GM21381 (cell line): ENCODE measurements around the gene PIGO.

ENCODE experiments used
- ATAC-seq: cut with Tn5 transposase; IDR thresholded peaks from one replicate; pipeline ENCODE4 v1.9.1; 2021; ENCODE audit warnings: mild to moderate bottlenecking, moderate library complexity; ENCODE audit not compliant: unreplicated experiment

PIGO gene

DNA sequence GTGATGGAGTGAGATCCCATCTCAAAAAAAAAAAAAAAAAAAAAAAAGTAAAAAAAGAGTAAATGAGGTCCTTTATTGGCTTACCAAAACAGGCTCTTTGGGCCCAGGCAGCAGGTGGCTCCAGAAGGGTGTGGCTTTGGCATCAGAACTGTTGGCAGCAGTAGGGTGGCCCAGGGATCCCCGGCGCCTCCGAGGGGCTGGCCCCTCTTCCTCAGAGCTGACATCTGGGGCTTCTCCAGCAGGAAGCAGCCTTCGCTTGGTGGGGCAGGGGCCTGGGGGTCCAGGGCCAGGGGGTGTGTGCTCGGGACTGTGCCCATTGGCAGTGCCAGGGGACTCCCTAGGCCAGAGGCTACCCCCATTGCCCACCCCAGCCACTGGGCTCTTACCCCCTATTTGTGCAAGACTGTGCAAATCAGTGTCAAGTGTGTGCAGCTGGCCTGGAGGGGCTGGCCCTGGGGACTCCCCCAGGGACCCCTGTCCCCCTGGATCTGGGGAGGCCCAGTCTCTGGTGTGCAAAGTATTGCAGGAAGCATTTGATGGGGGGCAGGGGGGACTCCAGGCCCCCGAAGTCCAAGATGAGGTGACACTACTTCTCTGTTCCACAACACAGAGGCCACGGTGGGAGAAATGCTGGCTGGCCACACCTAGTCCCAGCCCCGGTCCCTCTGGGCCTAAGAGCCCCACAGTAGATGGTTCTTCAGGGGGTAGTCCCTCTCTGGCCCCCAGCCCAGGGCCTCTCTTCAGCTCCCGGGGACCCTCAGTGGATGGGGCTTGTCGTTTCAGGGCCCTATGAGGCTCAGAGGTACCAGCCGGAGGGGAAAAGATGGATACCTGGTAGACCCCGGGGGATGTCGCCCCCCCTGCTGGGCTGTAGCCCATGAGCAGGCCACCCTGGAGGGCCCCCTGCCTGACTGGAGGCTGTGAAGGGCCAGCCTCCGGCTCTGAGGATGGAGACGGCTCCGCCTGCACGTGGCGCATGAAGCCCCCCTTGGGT, 11.2 kb upstream of the PIGO start:
- ATAC-seq, result no peak

DNA sequence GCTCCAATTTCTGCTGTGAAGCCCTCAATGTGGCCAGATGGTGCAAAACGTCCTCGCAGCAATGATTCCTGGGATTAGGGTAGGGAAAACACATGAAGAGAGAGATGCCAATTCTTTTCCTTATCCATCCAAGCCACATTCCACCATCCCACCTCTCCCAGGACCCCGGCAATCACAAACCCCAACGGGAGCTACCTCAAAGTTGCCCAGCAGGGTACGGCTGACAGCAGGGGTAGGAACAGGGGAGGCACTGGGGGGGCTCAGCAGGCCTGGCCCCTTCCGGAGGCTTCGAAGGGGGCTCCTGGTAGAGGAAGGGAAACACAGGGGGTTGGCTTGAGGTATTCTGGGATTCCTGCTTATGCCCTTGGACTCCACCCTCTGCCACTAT, 9.9 kb upstream of the PIGO start:
- ATAC-seq, result no peak

DNA sequence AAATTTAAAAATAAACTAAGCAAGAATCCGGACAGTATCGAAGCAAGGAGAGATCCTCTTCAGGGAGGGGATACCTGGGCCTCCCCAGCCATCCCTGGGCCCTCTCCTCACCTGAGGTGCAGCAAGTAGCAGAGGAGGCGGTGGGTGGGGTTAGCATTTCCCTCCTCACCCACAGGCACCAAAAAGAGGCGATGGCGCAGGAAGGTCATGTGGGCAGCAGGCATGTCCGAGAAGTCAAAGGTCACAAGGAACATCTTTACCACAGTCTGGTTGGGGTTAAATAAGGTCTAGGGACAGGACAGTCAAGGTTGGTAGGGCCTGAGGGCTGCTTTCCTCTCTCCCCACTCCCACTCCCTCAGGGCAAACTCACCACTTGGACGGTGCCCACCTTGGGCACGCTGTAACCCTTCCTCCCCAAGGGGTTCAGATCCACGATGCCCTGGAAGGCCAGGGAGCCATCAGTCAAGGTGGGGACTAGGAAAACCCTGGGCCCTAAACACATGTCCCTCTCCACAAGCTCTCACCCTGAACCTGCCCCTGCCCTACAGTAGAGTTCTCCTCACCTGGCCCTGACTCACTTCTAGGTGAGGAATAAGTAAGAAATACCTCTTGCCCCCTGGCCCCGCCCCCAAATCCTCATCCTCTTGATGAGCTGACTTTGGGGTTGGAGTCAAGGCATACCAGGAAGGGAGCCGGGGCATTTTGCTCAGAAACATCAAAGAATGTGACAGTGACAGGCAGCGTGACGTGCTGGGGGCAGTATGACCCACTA, 9.4 kb upstream of the PIGO start:
- no peak for ATAC-seq

DNA sequence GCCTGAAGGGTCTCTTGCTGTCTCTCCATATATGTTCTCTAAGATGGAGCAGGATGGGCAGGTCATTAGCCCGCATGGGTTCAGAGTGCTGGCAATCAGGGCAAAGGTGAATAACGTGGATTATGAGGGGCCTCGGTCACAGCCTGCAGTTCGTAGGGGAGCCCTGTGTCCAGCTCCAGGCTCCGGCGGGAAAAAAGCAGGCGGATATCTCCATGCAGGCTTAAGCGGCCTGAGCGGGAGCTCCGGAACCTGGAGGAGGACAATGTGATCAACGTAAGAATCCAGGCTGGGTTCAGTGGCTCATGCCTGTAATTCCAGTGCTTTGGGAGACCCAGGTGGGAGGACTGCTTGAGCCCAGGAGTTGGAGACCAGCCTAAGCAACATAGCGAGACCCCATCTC, 8.7 kb upstream of the PIGO start:
- ATAC-seq, result no peak

DNA sequence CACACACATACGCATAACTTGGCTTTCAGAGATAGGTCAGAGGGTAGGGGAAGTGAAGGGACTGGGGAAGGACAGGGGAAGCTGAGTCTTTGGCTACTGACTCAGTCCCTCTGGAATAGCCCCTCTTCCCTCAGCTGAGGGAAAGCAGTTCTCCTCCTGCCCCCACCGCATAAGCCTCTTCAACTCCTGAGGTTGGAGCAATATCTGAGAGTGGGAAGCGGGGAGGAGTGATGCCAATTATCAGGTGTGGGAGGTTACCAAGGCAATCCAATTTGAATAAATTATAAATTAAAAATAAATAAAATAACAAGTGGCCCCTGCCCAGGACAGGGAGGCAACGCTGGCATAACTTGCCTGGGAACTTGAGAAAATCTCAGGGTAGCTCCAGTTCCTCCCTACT, 8.2 kb upstream of the PIGO start:
- ATAC-seq, result no peak

DNA sequence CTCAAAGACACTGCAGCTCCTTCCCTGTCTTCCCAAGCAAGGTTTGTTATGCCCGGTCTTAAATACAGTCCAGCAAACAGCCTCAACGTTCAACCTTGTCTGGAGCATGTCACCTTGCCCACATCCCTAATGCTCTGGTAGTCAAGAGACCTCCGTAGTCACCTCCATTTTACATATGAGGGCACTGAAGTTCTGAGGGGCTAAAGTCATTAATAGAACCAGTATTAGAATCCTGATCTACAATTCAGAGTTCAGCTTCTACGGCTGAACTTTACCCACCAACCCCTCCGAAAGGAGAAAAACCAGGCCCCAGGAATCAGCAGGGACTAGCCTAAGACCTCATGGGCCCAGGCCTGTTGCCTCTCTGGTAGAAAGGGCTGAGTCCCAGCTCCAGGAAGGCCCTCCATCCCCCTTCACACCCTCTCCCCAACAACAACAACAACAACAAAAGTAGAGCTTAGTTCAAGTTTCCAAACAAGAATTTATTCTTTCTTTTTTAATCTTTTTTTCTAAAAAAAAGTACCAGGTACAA, 7.3 kb upstream of the PIGO start:
- no peak for ATAC-seq

DNA sequence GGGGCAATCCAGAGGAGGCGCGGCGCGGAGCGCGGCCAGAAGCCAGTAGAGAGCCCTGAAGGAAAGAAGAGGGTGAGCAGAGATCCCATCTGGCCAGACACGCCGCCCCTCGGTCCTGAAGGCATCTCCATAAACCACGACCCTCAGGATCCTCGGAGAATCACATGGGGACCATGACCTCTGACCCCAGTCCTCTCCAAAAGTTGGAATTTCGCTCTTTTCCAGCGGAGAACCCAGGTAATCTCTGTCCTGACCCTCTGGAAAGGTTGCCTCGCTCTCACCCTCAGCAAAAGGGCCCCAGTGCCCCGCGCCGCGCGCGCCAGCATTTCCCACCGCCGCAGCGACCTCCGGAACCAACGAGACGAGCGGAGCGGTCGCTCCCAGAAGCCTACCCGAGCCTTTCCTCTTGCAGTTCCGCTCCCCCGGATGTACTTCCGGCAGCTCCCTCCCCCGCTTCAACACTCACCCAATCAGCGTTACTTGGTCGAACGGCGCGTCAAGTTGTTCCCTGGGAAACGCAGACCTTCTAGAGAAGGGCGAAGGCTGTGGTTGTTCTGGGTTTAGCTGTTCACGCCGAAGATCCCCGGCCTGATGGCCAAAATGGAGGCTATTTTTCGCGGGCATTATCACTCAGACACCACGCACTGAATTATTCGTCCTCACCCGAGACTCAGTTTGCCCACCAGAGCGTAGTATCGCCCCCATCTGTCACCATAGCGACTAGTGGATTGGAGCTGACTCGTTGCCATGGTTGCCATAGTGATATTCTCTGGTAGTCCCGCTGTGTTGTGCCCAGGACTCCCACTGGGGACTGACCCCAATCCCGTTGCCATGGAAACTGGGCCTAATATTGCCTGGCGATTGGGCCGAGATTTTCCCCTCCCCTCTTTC, 6.6 kb upstream of the PIGO start, which contains the start of gene STOML2:
TSS of gene STOML2 (minus strand) at position 363 of the 891 bp plus-strand sequence. CDS start at position 326, 37 bp downstream.
- peak; percentile 94 for ATAC-seq

DNA sequence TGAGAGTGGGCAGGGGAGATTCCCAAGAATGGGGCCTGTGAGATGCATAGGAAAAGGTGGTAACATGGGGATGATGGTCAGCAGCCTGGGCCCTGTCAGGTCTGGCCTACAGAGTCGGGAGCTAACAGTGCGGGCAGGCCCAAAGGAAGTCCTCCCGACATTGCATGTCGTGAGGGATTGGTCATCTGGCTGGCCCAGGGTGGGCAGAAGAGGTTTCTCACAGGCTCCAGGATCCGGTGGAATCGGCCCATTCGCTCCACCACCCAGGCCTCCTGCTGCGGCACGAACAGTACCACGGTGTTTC, 6.0 kb upstream of the PIGO start:
- ATAC-seq, result peak; percentile 17

DNA sequence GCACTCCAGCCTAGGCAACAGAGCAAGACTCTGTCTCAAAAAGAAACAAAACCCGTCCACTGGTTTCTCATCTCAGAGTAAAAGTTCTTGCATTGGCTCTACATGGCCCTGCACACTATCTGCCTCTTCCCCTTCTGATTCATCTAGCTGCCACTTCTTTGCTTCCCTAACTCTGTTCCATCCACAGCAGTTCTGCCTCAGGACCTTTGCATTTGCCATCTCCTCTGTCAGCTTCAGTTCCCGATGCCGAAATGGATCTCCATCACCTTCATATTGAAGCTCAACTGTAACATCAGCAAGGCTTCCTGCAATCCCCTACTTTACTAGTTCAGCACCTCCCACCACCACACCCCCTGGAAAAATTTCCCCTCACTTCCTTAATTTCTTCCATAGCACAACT, 1.2 kb upstream of the PIGO start:
- ATAC-seq, result no peak

DNA sequence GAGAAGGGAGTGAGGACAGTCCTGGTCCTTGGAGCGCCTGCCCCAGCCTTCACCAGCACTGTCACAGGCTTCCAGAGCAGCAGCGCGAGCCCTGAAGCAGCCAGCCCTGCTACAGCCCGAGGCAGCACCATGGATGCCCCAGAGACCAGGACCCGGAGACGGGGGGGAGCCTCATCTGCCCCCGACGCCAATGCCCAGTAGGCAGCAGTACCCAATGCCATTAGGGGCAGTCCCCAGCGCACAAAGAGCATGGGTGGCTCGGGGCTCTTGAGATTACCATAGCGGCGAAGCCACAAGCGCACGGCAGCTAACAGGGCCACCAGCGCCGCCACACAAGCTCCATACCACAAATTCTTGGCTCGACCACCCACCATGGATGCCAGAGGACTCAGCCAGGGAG, 4.9 kb downstream of the PIGO start:
- no peak for ATAC-seq

DNA sequence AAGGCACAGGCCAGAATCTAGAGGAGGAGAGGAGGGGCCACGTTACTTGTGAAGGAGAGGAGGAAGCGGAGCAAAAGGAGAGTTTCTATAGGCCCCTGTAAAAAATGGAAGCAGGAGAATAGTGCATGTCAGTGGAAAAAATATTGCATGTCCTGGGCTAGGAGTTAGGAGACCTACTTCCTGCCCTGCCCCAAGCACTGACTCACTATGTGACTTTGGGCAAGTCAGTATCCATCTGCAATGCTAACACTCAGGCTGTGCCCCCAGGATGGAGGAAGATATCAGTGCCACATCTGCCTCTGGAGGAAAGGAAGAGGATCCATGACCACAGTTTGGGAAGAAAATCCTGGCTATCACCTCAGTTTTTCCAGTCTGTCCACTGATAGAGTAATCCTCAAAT, 7.0 kb downstream of the PIGO start:
- ATAC-seq, result no peak

DNA sequence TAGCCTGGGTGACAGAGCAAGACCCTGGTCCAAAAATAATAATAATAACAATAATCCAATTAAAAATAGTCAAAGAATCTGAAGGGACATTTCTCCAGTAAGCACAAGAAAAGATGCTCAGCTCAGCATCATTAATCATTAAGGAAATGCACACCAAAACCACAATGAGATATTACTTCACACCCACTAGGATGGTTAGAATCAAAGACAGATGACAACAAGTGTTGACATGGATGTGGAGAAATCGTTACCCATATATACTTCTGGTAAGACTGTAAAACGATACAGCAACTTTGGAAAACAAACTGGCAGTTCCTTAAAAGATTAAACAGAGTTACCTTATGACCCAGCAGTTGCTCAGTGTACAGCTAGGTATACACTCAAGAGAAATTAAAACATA, 11.3 kb downstream of the PIGO start:
- ATAC-seq, result no peak

DNA sequence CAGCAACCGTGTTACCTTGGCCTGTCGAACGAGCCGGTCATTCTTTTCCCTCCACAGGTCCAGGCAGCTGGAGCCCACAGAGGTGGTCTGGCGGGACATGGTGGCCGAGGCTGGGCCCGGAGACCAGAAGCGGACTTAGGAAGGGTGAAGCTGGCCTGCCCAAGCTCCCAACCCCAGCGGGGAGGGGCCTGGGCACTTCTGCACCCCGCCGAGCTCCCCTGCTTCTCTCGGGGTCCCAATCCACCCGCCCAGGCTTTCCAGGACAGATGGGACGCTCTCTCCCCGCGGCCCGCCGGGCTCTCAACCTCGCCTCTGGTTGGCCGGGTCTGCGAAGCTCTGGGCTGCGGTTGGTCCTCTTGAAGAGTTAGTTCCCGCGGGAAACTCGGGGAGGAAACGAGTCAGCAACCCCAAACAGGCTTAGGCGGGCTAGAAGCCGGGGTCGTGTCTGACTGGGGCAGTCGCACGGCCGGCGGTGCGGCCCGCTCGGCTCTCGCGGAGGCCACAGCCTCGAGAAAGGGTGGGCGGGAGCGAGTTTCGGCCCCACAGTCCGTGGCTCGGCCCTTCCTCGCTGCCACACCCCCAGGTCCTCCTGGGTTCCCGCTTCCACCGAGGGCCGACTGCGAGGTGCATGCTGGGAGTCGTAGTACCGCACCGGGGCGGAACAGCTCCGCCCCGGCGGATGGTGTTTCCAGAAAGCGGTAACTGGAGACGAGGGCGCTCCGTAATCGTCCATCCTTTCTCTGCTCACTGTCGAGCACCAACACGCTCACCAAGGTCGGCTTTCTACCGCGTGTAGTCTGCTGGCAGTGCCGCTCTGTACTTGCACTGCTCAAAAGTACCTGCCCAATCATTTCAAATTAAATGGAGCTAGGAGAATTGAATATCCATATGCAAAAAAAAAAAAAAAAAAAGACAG, 16.7 kb downstream of the PIGO start, which contains the start of gene FANCG:
TSS of gene FANCG (minus strand) at position 517 of the 916 bp plus-strand sequence. CDS start at position 99, 418 bp downstream.
- ATAC-seq, result peak; percentile 91

DNA sequence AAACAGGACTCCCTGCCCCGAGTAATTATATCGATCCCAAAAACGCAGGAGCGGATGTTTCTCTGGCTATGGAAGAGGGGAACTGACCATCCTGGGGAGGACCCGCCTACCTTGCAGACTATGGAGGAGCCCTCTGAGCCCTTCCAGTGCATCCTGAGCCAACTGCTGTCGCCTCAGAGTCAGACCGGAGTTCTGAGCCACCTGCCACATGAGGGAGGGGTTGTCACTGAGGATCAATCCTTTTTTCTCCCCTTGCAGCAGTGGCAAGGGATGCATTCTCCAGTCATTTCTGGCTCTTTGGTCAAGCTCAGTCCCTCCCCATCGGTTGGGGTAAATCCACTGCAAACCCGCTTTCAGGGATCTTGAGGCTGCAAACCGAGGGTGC, 17.4 kb downstream of the PIGO start:
- no peak for ATAC-seq

DNA sequence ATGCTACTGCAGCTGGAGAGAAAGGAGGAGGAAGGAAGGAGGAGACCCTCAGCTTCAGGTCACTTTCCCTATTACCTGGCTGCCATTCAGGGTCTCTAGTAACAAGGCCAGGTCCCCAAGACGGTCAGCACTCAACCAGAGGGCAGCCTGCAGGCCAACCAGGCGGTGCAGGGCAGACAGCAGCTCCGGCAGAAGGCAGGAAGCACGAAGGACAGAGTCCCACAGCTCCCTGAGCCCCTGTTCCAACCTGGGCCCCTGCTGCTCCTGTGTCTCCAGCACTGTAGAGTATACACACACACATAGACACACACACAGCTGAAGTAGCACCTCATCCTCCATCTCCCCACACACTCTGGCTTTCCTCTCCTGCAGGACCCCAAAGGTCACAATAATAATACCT, 18.3 kb downstream of the PIGO start:
- ATAC-seq, result no peak

DNA sequence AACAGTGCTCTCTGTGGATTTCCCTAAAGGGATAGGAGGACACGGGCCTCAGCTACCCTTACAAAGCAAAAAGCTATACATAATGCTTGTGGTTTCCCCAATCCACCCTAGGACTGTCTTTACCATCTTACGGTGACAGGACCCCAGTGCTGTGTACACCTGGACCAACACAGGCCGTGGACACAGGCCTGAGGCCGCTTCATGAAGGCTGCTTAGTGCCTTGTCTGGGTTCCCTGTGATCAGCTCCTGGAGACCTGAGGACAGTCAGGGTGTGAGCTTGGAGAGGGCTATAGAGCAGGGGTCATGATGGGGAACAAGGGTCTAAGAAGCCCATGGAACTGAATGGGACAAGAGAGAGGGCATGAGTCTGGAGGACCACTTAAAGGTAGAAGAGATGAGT, 19.5 kb downstream of the PIGO start:
- no peak for ATAC-seq

DNA sequence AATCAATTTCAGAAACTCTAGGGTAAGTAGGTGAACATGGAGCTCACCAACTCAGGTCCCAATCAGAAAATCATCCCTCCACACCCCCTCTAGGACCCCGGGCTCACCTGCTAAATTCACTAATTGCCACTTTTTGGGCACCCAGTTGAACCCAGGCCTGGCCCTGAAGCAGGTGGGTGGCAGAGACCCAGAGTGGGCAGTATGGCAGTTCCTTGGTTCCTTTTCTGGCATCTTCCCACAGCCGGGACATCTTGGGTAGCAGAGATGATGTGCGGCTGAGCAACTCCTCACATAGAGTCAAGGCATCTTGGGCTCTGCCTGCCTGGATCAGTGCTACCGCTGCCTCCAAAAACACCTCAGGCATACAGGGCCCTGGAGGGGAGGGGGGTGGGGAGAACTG, 21.0 kb downstream of the PIGO start:
- no peak for ATAC-seq

DNA sequence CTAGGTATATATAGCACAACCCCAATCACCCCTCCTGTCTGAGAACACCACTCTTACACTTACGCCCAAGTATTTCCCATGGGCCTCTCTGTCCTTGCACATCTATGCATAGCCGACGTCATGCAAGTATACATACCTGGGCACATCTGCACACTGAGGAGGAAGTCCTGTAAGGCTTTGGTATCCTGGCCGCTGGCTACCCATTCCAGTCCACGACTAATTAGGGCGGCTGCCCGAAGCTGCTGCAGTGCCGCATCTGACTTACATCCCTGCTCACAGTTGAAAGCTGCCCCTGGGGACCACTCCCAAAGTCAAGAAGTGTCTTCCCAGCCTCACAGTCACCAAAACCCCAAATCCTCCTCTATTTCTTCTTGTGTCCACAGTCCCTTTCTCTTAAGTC, 21.6 kb downstream of the PIGO start:
- no peak for ATAC-seq

DNA sequence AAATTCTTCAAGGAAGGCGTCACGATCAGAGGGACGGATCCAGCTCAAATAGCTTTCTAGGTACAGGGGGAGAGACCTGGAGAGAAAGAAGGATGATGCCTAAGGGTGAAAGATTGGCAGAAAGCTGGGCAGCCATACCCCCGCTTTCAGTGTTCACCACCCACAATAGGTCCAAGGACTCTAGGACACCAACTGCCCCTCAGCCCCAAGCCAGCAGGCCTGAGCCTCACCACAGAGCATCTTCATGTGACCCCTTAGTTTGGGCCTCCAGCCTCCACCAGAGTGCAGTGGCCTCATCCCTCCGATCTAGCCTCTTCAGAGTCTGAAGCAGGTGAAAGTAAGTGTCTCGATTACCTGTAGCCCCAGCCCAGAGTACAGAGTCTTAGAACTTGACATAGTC, 22.2 kb downstream of the PIGO start:
- no peak for ATAC-seq

DNA sequence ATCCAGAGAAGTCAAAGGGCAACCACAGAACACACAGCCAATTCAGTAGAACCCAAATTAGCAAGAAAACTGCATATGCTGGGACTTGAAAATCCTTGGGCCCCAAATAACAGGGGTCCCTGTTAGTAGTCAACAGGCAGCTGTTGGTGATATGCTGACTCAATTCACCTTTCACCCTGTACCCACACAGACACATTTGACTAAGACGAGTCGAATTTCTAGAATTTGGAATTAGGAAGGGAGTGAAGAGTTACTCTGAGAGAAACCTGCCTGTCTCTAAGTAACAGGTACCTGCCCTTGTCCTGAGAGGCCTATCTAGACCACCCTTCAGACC, 23.1 kb downstream of the PIGO start:
- ATAC-seq, result no peak
